GM19351 (cell line): Measurements from ENCODE around the gene CRACDL.

Experiments
- ATAC-seq: cut with Tn5 transposase; IDR thresholded peaks from one replicate; pipeline ENCODE4 v1.9.1; 2021; ENCODE audit warnings: mild to moderate bottlenecking, moderate library complexity; ENCODE audit not compliant: unreplicated experiment

Gene CRACDL

GRCh38 chr2:98866033-98866432 lies 70.0 kb downstream of the CRACDL start:
- ATAC-seq: no peak

DNA sequence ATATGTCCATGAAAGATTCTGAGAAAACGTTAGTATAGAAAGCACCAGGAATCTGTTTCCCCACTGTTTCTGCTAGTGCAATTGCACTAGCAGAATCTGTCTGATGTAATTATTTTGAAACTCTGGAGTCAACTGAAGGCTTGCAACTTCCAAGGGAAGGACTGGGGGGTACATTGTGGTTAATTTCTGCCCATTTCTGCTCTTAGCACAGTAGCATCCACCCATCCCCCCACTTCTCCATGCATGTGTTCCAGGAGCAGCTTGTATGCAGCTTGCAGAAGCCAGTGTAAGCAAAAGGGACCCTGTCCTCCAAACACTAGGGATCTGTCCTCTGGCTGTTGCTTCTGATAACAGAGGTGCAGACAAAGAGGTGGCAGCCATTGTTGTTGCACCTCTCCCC lies 74.4 kb downstream of the CRACDL start:
- no peak for ATAC-seq

DNA sequence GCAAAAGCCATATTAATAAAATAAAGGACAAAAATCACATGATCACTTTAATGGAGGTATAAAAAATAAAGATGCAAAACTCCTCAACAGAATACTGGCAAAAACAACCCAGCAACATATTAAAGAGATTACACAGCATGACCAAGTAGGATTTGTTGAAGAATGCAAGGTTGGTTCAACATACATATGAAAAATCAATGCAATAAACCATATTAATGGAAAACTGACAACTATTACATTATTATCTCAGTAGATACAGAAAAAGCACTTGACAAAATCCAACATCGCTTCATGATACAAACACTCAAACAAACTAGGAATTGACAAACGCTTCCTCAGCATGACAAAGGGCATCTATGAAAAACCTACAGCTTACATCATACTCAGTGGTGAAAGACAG lies 76.7 kb downstream of the CRACDL start:
- ATAC-seq: no peak

GRCh38 chr2:98857001-98857400 lies 79.0 kb downstream of the CRACDL start:
- ATAC-seq: no peak

DNA sequence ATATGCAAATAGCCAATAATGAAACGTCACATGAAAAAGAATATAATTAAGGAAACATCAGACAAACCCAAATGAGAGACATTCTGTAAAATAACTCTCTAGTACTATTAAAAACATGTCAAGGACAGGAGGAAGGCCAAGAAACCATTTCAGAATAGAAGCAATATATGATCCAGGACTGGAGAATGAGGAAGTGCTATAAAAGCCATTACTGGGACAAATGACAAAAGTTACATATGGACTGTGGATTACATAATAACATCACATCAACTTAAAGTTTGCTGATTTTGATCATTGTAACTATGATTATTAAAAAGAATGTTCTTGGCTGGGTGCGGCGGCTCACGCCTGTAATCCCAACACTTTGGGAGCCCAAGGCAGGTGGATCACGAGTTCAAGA lies 81.3 kb downstream of the CRACDL start:
- no peak for ATAC-seq

- ATAC-seq: no peak
These were observed 83.1 kb downstream of the CRACDL start for GRCh38 chr2:98852932-98853331.

DNA sequence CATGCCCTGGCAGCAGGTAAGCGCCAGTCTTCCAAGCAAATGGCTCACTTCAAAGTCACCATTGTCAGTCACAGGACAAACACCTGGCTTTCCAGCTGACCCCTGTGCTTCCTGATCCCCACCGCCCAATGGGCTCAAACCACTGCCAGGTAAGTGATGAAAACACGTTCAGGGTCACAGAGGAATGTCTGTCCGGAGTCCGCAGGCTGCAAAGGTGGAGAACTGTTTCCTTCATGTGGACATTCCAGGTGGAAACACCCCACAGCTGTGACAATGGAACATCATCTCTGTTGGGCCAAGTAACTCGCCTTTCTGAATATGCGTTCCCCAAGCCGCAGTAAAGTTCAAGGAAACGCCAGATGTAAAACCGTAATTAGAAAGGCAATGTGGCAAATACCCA lies 86.0 kb downstream of the CRACDL start:
- ATAC-seq: no peak

- ATAC-seq: no peak
These were observed 86.9 kb downstream of the CRACDL start for GRCh38 chr2:98849113-98849512.

DNA sequence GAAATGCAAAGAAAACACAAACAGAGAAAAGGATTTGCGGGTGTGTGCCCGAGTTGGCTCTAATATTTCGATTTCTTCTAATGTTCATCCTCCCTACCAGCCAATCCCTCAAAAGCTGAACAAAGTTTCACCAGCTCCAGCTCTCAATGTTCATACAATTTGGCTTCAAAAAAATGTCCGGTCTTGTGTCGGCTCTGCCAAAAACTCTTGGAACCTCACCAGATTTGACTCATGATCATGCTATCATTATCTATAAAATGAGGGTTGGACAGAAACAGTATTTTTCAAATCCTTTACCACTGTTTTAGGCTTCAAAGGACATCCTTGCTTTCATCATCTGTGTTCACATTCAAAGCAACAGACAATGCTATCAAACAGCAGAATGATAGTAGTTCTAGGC lies 88.2 kb downstream of the CRACDL start:
- ATAC-seq: no peak

GRCh38 chr2:98846041-98846440 lies 90.0 kb downstream of the CRACDL start:
- ATAC-seq: no peak

DNA sequence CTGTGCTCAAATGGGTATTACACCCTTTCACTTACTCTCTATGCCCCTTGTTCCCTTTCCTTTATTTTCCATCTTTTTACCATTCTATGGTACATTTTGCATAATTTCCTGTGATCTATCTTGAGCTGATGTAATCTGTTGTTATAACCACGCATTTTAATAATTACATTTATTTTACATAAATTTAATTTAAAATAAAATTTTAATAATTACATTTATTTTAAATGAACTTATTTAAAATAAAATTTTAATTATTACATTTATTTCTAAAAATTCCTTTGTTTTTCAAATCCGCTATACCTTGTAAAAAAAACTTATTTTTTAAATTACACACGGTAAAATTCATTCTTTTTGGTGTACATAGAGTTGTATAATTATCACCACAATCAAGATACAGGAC lies 93.9 kb downstream of the CRACDL start:
- no peak for ATAC-seq

DNA sequence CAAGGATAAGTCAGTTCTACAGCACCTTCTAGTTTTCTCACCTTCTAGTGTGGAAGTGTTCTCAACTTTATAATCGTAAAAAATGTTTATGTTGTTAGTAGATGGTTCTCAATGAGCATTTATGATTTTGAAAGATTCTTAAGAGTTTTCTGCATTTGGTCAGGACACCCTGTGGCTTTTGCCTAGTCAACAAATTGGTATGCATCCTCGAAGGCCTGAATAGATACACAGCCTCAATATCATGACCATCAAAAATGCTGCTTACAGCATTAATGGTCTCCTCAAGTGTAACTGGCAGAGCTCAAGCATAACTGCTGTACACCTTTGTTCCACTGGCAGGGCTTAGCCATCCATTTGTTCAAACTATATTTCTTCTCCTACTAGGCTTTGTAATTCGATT lies 96.7 kb downstream of the CRACDL start:
- no peak for ATAC-seq

- no peak for ATAC-seq
These were observed 100.1 kb downstream of the CRACDL start for GRCh38 chr2:98835831-98836385.

DNA sequence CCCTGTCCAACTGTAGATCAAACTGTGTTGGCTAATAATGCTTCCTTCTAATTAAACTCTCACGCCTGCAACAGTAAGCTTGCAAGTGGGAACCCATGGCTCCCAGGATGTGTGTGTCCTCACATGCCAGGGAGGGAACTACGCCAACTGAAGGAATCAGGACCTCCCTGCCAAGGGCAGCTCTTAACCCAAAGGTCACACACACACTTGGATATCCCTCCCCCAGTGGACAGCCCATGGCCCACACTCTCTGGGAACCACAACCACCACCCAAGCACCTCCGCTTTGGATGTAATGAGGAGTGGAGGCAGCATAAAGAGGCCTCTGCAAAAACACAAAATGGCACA lies 102.1 kb downstream of the CRACDL start:
- ATAC-seq: no peak

DNA sequence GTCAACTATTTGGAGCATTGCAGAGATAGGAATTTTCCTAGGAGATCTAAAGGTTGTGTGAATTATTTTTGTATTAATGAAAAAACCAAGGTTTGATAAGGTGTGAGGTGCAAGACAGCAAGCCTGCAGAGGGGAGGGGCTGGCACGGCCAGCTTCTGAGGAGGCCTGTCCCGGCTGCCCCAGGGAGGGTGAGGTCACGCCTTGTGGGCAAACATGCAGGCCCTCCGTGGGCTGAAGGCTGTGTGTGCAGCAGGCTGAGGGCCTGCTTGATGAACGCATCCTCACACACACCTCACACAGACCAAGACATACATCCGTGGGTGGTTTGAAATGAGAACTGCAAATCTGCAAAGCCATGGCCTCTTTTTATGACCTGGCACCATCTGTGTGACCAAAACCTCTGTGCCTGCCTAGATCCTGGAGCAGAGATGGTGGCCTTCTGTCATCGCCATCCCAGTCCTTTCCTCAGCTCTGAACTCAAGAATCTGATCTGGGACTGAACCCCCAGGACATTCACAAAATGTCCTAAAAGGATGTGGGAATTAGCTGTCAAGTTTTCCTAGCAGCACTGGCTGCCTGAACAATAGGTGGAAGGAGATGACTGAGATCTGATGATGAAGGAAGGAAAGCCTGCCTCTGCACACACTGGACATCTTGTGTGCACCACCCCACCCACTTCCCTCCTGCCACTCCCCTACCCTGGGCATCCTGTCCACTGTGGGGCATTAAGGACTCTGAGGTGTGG lies 102.7 kb downstream of the CRACDL start:
- ATAC-seq: no peak

DNA sequence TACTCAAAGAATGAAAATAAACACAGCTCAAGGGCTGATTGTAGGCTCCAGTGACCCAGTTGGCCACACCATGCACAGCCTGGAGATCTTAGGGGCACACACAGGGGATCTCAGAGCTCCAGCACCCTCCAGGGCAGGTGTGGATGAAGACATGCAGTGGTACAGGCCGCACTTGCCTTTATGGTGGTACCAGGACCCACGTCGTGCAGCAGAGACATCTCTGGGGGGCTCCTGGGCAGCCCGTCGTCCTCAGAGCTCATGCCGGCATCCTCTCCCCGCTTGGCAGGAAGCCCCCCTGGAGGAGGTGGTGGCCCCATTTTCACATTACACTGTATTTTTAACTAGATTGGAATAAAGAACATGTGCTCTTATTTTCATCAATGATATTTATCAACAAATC lies 103.9 kb downstream of the CRACDL start:
- ATAC-seq: no peak

- no peak for ATAC-seq
These were observed 105.4 kb downstream of the CRACDL start for GRCh38 chr2:98830571-98831145.

DNA sequence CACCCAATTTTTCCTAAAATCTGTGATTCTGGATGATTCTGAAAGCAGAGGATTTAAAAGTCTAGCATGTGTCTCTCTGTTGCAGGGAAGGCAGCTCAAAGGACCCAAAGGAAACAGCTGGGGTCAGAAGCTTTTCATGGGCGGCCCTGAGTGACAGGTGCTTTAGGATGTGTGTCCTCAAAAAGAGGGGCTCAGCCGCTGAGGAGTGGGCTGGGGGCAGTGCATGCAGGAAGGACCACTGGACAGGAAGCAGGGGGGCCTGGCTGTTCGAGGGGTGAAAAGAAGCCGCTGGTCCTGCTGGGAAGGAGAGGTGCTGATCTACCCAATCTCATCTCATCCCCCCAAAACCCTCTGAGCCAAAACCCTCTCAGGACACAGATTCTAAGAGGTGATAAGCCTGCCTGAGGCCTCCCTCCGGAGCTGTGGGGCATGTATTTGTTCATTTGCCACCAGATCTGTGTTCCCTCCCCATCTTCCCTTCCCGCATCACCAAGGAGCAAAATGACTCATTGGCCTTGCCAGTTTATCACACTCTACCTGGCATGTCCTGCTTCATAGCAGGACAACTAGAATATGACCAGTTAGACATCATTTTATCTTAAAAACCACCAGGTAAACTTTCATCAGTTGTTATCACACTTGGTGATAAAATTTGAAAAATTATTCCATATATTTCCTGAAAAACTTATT lies 106.3 kb downstream of the CRACDL start:
- ATAC-seq: no peak

- ATAC-seq: no peak
These were observed 107.1 kb downstream of the CRACDL start for GRCh38 chr2:98828793-98829371.

DNA sequence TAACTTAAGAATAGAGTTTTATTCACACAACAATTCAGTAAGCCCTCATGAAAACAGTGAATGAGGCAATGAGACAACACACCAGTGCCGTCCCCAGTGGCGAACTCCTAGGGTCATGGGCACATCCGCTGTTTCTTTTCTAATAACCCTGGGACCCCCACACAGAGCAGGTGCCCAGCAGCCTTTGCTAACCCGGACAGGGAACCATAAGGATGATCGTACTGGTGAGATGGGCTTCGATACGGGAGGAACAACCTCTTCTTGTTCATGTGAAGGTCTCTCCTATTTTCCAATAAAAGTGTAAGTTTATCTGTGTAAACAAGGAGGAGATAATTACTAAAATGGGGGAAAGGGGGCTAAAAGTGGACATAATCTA lies 107.7 kb downstream of the CRACDL start:
- ATAC-seq: no peak

- ATAC-seq: no peak
These were observed 108.2 kb downstream of the CRACDL start for GRCh38 chr2:98827625-98828368.
